Nephron (organoid): Measurements from ENCODE around the gene RPL14.

Source experiments
- H3K27ac Mint-ChIP-seq, 3 experiments: 2 replicates each; pipeline ENCODE4 v1.8.0; 2020; ENCODE audit warnings: mixed read lengths in 3 of 3, mild to moderate bottlenecking in 2 of 3, moderate library complexity in 1 of 3
- H3K27me3 Mint-ChIP-seq: 2 replicates; pipeline ENCODE4 v1.8.0; 2021; ENCODE audit warnings: low read depth, mild to moderate bottlenecking, moderate library complexity, mixed read lengths
- H3K36me3 Mint-ChIP-seq: 2 replicates; pipeline ENCODE4 v1.8.0; 2020; ENCODE audit warnings: low read depth, mixed read lengths
- H3K4me1 Mint-ChIP-seq: 2 replicates; pipeline ENCODE4 v1.8.0; 2020; ENCODE audit warnings: mixed read lengths
- H3K4me3 Mint-ChIP-seq, 3 experiments: 2 replicates each; pipeline ENCODE4 v1.8.0; 2020; ENCODE audit warnings: mild to moderate bottlenecking in 3 of 3, mixed read lengths in 3 of 3, moderate library complexity in 2 of 3
- H3K9me3 Mint-ChIP-seq: 2 replicates; pipeline ENCODE4 v1.8.0; 2020; ENCODE audit warnings: mixed read lengths
- TF ChIP-seq, protein P1 (sequence below), 3 experiments: fragments of 200-600 bp; sonication (generic); IDR thresholded peaks; one replicate each; pipeline ENCODE4 v1.5.0; 2021; ENCODE audit warnings: antibody characterized with exemption in 3 of 3; ENCODE audit not compliant: unreplicated experiment in 3 of 3

RPL14 gene

DNA sequence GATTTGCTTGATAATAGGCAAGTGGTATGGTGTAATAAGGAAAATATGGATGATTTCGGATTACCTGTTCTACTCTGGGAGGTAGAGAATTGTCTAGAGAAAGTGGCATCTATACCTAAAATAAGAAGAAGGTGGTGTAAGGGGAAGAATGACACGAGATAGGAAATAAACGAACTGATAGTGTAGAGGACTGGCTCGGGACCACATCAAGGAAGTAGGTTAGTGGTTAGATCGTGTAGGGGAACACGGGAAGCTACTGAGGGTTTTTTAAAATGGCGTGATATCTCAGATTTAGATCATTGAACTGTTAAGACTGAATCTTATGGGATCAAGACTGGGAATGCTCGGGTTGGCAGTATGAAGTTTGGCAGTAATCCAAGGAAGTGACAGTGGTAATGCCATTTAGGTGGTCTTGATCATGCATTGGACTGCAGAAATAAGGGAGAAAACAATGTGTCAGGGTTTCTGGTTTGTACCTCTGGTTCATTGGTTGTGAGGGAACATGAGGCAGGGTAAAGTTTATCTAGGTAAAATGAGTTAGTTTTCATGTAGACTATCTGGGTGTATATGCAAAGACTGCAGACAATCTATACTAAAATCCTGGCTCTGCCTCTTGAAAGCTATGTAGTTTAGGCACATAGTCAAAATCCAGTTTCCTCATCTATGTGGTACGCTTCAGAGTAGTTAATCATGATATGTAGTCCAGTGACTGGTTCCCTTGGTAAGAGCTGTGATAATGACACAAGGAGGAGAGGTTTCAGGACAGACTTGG, 7.4 kb downstream of the RPL14 start:
- Mint-ChIP-seq H3K27me3 (no peaks in the 10 kb centered on the region), H3K27ac (no peak overlapping the region), H3K4me3 (no peak overlapping the region), H3K36me3 (peaks cover 53% of the 10 kb centered on the region), H3K4me1 (no peaks in the 10 kb centered on the region), H3K9me3 (no peaks in the 10 kb centered on the region)
- TF ChIP-seq, protein P1, sequence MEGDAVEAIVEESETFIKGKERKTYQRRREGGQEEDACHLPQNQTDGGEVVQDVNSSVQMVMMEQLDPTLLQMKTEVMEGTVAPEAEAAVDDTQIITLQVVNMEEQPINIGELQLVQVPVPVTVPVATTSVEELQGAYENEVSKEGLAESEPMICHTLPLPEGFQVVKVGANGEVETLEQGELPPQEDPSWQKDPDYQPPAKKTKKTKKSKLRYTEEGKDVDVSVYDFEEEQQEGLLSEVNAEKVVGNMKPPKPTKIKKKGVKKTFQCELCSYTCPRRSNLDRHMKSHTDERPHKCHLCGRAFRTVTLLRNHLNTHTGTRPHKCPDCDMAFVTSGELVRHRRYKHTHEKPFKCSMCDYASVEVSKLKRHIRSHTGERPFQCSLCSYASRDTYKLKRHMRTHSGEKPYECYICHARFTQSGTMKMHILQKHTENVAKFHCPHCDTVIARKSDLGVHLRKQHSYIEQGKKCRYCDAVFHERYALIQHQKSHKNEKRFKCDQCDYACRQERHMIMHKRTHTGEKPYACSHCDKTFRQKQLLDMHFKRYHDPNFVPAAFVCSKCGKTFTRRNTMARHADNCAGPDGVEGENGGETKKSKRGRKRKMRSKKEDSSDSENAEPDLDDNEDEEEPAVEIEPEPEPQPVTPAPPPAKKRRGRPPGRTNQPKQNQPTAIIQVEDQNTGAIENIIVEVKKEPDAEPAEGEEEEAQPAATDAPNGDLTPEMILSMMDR (IDR thresholded peaks at IDR 0.05; ENCODE audit: unreplicated experiment in 3 of 3): no peak

DNA sequence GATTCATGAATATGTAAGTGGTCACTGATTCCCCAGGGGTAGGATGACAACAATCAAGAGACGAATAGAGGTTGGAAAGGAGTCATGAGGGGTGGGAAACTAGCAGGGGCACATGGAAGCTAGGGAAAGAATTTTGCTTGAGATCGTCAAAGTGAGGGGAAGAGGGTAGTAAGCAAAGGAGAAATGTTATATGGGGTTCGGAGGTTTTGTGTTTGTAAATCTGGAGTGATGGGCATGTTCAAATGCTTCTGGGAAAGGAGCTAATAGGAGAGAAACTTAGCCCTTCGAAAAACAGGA, 7.9 kb downstream of the RPL14 start:
- Mint-ChIP-seq H3K27ac (no peak overlapping the region), H3K36me3 (peaks cover 53% of the 10 kb centered on the region), H3K4me1 (no peaks in the 10 kb centered on the region), H3K4me3 (no peak overlapping the region), H3K9me3 (no peaks in the 10 kb centered on the region), H3K27me3 (no peaks in the 10 kb centered on the region)
- TF ChIP-seq, protein P1 (IDR thresholded peaks at IDR 0.05; ENCODE audit: unreplicated experiment in 3 of 3): no peak

DNA sequence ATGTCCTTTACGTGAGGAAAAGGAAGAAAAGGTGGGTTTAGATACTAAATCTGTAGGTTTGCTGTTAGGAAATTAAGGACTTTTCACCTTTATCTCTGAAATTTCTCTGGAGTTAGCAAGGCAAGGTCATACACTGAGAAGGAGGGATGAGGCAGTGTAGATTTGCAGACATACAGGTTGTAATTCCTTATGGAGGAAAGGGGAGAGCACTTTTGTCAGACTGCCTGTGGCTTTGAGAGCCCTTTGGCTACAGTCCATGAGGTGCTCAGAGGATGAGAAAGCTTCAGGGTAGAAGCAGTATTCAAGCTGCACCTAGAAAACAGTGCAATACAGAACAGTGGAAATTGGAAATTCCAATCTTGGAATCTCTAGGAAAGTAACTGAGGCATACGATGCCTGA, 8.3 kb downstream of the RPL14 start:
- Mint-ChIP-seq H3K4me3 (no peak overlapping the region), H3K27ac (no peak overlapping the region), H3K27me3 (no peaks in the 10 kb centered on the region), H3K36me3 (peaks cover 49% of the 10 kb centered on the region), H3K4me1 (no peaks in the 10 kb centered on the region), H3K9me3 (no peaks in the 10 kb centered on the region)
- TF ChIP-seq, protein P1 (IDR thresholded peaks at IDR 0.05; ENCODE audit: unreplicated experiment in 3 of 3): no peak

- H3K4me3 Mint-ChIP-seq: no peak overlapping the region
- no peaks in the 10 kb centered on the region for H3K9me3 Mint-ChIP-seq
- TF ChIP-seq, protein P1 (IDR thresholded peaks at IDR 0.05; ENCODE audit: unreplicated experiment in 3 of 3): no peak
- no peaks in the 10 kb centered on the region for H3K4me1 Mint-ChIP-seq
- no peak overlapping the region for H3K27ac Mint-ChIP-seq
- peaks cover 32% of the 10 kb centered on the region for H3K36me3 Mint-ChIP-seq
- no peaks in the 10 kb centered on the region for H3K27me3 Mint-ChIP-seq
These were observed 10.9 kb downstream of the RPL14 start for GRCh38 chr3:40468018-40468417.

DNA sequence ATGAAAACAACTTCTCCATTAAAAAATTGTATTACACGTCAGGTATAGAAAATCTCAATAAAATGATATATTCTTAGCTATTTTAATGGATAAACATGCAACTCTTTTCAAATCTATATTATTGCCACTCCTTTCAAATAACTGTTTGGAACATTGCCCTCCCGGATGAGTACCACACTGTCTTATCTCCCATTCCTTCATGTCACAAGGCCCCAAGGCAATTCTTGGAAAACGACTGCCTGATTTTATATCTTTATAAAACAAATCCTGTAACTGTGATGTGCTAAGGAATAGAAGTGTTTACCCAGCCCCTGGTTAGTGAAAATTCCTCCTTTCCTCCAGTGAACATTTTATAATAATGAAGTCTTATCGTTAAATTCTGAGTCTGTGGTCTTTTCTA, 13.6 kb downstream of the RPL14 start:
- Mint-ChIP-seq H3K9me3 (no peaks in the 10 kb centered on the region), H3K36me3 (peaks cover 14% of the 10 kb centered on the region), H3K4me3 (no peak overlapping the region), H3K27ac (no peak overlapping the region), H3K4me1 (no peaks in the 10 kb centered on the region), H3K27me3 (no peaks in the 10 kb centered on the region)
- TF ChIP-seq, protein P1 (IDR thresholded peaks at IDR 0.05; ENCODE audit: unreplicated experiment in 3 of 3): no peak
